Measurements from ENCODE around the gene IQGAP3.
A peak's percentile ranks its signal among the peaks of the same experiment; 100 is the strongest.

Gene IQGAP3

DNA sequence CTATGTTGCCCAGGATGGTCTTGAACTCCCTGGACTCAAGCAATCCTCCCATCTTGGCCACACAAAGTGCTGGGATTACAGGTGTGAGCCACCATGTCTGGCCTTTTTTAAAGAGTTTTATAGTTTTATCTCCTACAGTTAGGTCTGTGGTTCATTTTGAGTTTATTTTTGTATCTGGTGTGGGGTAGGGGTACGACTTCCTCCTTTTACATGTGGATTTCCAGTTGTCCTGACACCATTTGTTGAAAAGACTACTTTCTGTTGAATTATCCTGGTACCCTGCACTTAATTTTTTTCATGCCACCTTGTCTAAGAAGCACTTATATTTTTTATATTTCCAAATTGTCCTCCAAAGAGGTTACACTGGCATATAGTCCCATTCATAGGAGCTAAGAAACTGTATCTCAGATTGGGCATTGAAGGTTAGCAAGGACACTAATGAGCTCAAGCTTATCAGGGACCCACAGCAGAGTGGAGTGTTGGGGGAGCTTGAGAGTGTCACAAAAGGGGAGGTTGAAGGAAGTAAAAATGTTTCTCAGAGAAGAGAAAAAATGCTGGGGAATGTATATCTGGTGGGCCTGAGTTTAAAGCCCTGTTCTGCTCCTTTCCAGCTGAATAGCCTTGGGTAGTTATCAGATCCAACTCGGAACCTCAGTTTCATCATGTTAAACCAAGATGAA lies 48.4 kb downstream of the IQGAP3 start:
- Mint-ChIP-seq H3K27ac (peak overlapping the region; percentile 16), H3K36me3 (peaks cover 30% of the 10 kb centered on the region), H3K4me1 (peaks cover 46% of the 10 kb centered on the region), H3K4me3 (no peak overlapping the region), H3K9me3 (no peaks in the 10 kb centered on the region), H3K27me3 (peaks cover 7% of the 10 kb centered on the region)
- CTCF ChIA-PET: interaction anchor here (0.6 to 3.1 kb wide), 7 partner anchors 13 to 78 kb away, joined by 3 to 21 read pairs (median 3); partner anchors contain the start of gene MEF2D
- DNase-seq: no peak

DNA sequence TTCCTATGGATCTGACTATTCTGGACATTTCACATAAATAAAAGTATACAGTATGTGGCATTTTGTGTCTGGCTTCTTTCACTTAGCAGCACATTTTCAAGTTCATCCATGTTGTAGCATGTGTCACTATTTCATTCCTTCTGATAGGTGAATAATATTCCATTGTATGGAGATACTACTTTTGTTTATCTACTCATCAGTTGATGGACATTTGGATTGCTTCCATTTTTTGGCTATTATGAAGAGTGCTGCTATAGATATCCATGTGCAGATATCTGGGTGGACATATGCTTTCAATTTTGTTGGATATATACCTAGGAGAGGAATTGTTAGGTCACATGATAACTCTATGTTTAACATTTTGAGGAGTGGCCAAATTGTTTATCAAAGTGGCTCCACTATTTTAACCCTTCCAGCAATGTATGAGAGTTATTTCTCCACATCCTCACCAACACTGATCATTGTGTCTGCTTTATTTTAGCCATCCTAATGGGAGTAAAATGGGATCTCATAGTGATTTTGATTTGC lies 49.9 kb downstream of the IQGAP3 start:
- DNase-seq: no peak
- Mint-ChIP-seq H3K27me3 (peaks cover 7% of the 10 kb centered on the region), H3K9me3 (no peaks in the 10 kb centered on the region), H3K4me3 (no peak overlapping the region), H3K4me1 (peaks cover 31% of the 10 kb centered on the region), H3K36me3 (peaks cover 18% of the 10 kb centered on the region), H3K27ac (no peak overlapping the region)
- CTCF ChIA-PET: no interaction called here

GRCh38 chr1:156517748-156518147 lies 54.6 kb downstream of the IQGAP3 start:
- no peaks in the 10 kb centered on the region for H3K9me3 Mint-ChIP-seq
- DNase-seq: no peak
- no peaks in the 10 kb centered on the region for H3K36me3 Mint-ChIP-seq
- no peaks in the 10 kb centered on the region for H3K4me1 Mint-ChIP-seq
- H3K4me3 Mint-ChIP-seq: no peak overlapping the region
- CTCF ChIA-PET: no interaction called here
- H3K27ac Mint-ChIP-seq: no peak overlapping the region
- peaks cover 16% of the 10 kb centered on the region for H3K27me3 Mint-ChIP-seq

DNA sequence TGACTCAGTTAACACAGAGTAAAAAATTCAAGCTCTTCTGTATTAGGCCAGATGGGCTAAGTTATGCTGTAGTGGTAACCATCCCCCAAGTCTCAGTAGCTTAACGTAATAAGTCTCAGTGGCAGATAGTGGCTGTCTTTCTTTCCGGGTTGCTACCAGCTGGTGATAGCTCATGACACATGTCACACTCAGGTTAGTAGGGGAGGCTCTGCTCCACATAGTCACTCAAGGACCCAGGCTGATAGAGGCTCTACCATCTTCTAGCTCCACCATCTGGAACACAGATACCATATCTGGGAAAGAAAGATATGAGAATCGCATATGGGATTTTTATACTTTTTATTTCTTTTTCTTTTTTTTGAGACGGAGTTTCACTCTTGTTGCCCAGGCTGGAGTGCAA lies 55.5 kb downstream of the IQGAP3 start:
- DNase-seq: no peak
- H3K27me3 Mint-ChIP-seq: peaks cover 23% of the 10 kb centered on the region
- CTCF ChIA-PET: interaction anchor here (0.7 to 1.2 kb wide), 2 partner anchors 9 to 12 kb away, joined by 3 to 4 read pairs; no protein-coding TSS in a partner anchor
- peaks cover under 1% of the 10 kb centered on the region for H3K4me1 Mint-ChIP-seq
- H3K27ac Mint-ChIP-seq: no peak overlapping the region
- H3K9me3 Mint-ChIP-seq: no peaks in the 10 kb centered on the region
- no peak overlapping the region for H3K4me3 Mint-ChIP-seq
- no peaks in the 10 kb centered on the region for H3K36me3 Mint-ChIP-seq

GRCh38 chr1:156515956-156516355 lies 56.4 kb downstream of the IQGAP3 start:
- no peak for DNase-seq
- CTCF ChIA-PET: interaction anchor here (0.9 to 1.0 kb wide), 2 partner anchors 66 to 130 kb away, joined by 3 read pairs; no protein-coding TSS in a partner anchor
- no peaks in the 10 kb centered on the region for H3K9me3 Mint-ChIP-seq
- peaks cover 2% of the 10 kb centered on the region for H3K4me1 Mint-ChIP-seq
- H3K36me3 Mint-ChIP-seq: no peaks in the 10 kb centered on the region
- no peak overlapping the region for H3K27ac Mint-ChIP-seq
- H3K27me3 Mint-ChIP-seq: peaks cover 20% of the 10 kb centered on the region
- no peak overlapping the region for H3K4me3 Mint-ChIP-seq

- Mint-ChIP-seq H3K36me3 (no peaks in the 10 kb centered on the region), H3K4me1 (peaks cover 20% of the 10 kb centered on the region), H3K9me3 (no peaks in the 10 kb centered on the region), H3K27me3 (peaks cover 27% of the 10 kb centered on the region), H3K27ac (no peak overlapping the region), H3K4me3 (no peak overlapping the region)
- DNase-seq: no peak
- CTCF ChIA-PET: no interaction called here
These were observed 59.2 kb downstream of the IQGAP3 start for GRCh38 chr1:156513185-156513584.

DNA sequence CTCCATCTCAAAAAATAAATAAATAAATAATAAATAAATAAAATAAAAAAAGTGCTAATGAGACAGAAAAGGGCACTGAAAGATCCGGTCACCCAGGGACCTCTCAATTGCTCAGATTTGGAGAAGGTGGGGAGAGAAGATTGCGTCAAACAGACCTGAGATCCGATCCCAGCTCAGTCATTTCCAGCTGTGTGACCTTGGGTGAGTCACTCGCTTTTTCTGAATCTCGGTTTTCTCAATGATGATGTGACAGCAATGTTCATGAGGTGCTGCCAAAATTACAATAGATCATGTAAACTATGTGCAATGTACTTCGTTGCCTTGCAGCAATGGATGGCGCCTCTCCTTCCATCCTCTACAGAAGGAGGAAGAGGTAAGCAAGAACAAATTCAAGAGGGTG lies 60.7 kb downstream of the IQGAP3 start:
- CTCF ChIA-PET: no interaction called here
- Mint-ChIP-seq H3K9me3 (no peaks in the 10 kb centered on the region), H3K4me3 (no peak overlapping the region), H3K4me1 (peaks cover 29% of the 10 kb centered on the region), H3K27ac (no peak overlapping the region), H3K36me3 (no peaks in the 10 kb centered on the region), H3K27me3 (peaks cover 27% of the 10 kb centered on the region)
- no peak for DNase-seq

DNA sequence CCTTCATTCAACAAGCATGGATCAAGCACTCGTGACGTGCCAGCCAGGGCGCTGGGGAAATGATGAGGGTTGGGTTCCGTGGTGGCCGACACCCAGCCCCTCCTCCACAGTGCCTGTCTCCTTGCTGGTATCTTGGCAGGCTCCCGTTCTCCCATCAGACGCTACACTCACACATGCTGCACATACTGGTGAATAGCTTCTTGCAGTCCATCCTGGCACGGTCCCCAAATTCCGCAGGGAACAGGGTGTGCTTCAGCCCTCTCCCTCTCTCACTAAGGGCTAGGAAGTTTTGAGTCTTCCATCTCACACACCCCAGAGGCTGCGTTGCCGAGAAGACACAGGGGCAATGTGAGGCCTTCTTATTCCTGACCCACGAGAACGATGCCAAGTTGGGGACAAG lies 61.7 kb downstream of the IQGAP3 start:
- no peak overlapping the region for H3K27ac Mint-ChIP-seq
- H3K27me3 Mint-ChIP-seq: peaks cover 27% of the 10 kb centered on the region
- CTCF ChIA-PET: no interaction called here
- H3K4me3 Mint-ChIP-seq: no peak overlapping the region
- no peaks in the 10 kb centered on the region for H3K36me3 Mint-ChIP-seq
- peaks cover 38% of the 10 kb centered on the region for H3K4me1 Mint-ChIP-seq
- no peaks in the 10 kb centered on the region for H3K9me3 Mint-ChIP-seq
- no peak for DNase-seq

GRCh38 chr1:156509424-156510034 lies 62.8 kb downstream of the IQGAP3 start:
- Mint-ChIP-seq H3K9me3 (no peaks in the 10 kb centered on the region), H3K27ac (no peak overlapping the region), H3K36me3 (peaks cover 2% of the 10 kb centered on the region), H3K27me3 (peaks cover 32% of the 10 kb centered on the region), H3K4me3 (no peak overlapping the region), H3K4me1 (peaks cover 48% of the 10 kb centered on the region)
- CTCF ChIA-PET: interaction anchor here (0.8 to 1.0 kb wide), 2 partner anchors 11 to 29 kb away, joined by 3 read pairs; no protein-coding TSS in a partner anchor
- no peak for DNase-seq

- no peak overlapping the region for H3K4me3 Mint-ChIP-seq
- no peaks in the 10 kb centered on the region for H3K9me3 Mint-ChIP-seq
- H3K36me3 Mint-ChIP-seq: peaks cover 7% of the 10 kb centered on the region
- DNase-seq: no peak
- H3K27ac Mint-ChIP-seq: no peak overlapping the region
- peaks cover 28% of the 10 kb centered on the region for H3K27me3 Mint-ChIP-seq
- peaks cover 55% of the 10 kb centered on the region for H3K4me1 Mint-ChIP-seq
- CTCF ChIA-PET: interaction anchor here (0.8 to 1.0 kb wide), 2 partner anchors 28 to 100 kb away, joined by 3 read pairs; no protein-coding TSS in a partner anchor
These were observed 63.5 kb downstream of the IQGAP3 start for GRCh38 chr1:156508955-156509234.

- Mint-ChIP-seq H3K36me3 (peaks cover 7% of the 10 kb centered on the region), H3K4me1 (peaks cover 60% of the 10 kb centered on the region), H3K27me3 (peaks cover 27% of the 10 kb centered on the region), H3K4me3 (peak overlapping the region; percentile 45), H3K9me3 (no peaks in the 10 kb centered on the region), H3K27ac (peak overlapping the region; percentile 84)
- CTCF ChIA-PET: interaction anchor here (0.8 to 1.5 kb wide), 5 partner anchors 19 to 100 kb away, joined by 3 to 9 read pairs (median 3); no protein-coding TSS in a partner anchor
- DNase-seq: peak; percentile 33
These were observed 64.0 kb downstream of the IQGAP3 start for GRCh38 chr1:156508205-156508954.

- Mint-ChIP-seq H3K9me3 (no peaks in the 10 kb centered on the region), H3K4me1 (peaks cover 77% of the 10 kb centered on the region), H3K36me3 (peaks cover 7% of the 10 kb centered on the region), H3K27me3 (peaks cover 16% of the 10 kb centered on the region), H3K4me3 (no peak overlapping the region), H3K27ac (peak overlapping the region; percentile 98)
- no peak for DNase-seq
- CTCF ChIA-PET: interaction anchor here (0.7 kb wide), 1 partner anchor 61 kb away, joined by 3 read pairs; no protein-coding TSS in a partner anchor
These were observed 65.9 kb downstream of the IQGAP3 start for GRCh38 chr1:156506450-156506849.

DNA sequence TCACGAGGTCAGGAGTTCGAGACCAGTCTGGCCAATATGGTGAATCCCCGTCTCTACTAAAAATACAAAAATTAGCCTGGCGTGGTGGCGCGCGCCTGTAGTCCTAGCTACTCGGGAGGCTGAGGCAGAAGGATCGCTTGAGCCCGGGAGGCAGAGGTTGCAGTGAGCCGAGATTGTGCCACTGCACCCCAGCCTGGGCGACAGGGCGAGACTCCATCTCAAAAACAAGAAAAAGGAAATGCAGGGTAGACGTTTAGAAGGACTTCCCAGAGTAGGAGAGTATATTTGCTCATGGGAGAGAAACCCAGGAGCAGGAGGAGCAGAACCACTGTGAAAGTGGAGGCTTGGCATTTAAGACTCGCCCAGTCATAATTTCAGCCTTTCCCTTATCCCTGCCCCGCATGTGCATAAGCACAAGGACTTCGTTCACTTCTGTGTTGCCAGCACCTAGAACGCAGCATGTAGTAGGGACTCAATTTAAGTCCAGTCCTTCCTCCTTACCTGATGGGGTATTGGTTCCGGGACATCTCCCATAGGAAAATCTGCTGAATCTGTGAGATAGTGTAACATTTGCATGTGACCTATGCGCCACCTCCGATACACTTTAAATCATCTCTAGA lies 66.6 kb downstream of the IQGAP3 start:
- H3K27ac Mint-ChIP-seq: peak overlapping the region; percentile 98
- no peak for DNase-seq
- H3K9me3 Mint-ChIP-seq: no peaks in the 10 kb centered on the region
- peaks cover 78% of the 10 kb centered on the region for H3K4me1 Mint-ChIP-seq
- peak overlapping the region; percentile 66 for H3K4me3 Mint-ChIP-seq
- H3K36me3 Mint-ChIP-seq: peaks cover 7% of the 10 kb centered on the region
- peaks cover 16% of the 10 kb centered on the region for H3K27me3 Mint-ChIP-seq
- CTCF ChIA-PET: interaction anchor here (1.5 to 10.8 kb wide), 2 partner anchors 20 to 60 kb away, joined by 4 to 150 read pairs; no protein-coding TSS in a partner anchor

All from activated naive CD4-positive, alpha-beta T cell treated with anti-CD3 and anti-CD28 coated beads, Interleukin-2, amount 10 ng/mL, durations not matched to agents 7 days and 5 days (primary cell).